Measurements from ENCODE around the gene HHLA2.
"Not testable (repeated sequence)": the region's sequence is repeated elsewhere in the genome, so short reads cannot be mapped to it uniquely, and the experiment has no call there.

HHLA2 gene

DNA sequence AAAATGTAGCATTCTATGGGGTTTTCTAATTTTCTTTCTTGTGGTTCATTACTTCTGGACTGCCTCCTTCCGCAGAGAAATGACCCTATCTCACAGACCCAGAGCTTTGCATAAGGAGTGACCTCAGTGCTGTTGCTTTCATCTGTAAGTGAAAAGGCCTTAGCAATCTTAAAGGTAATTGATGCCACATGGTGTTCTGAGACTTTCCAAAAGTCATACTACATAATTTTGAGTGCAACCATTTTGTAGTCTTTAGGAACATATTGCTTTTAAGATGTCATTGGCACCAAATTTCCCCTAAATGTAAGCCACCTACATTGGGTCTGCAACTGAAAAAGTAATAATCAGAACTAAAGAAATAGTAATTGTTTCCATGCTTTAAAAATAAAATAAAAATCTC lies 9.2 kb upstream of the HHLA2 start:
- Mint-ChIP-seq H3K27me3 (no peaks in the 10 kb centered on the region), H3K9me3 (no peaks in the 10 kb centered on the region), H3K4me3 (no peak overlapping the region), H3K4me1 (ENCODE audit: low read depth in 2 of 2) (peaks cover under 1 to 1% of the 10 kb centered on the region in 2 donors), H3K27ac (no peak overlapping the region), H3K36me3 (ENCODE audit: insufficient read depth) (no peaks in the 10 kb centered on the region)
- ATAC-seq (replicated peaks) = no peak
- DNase-seq = no peak

DNA sequence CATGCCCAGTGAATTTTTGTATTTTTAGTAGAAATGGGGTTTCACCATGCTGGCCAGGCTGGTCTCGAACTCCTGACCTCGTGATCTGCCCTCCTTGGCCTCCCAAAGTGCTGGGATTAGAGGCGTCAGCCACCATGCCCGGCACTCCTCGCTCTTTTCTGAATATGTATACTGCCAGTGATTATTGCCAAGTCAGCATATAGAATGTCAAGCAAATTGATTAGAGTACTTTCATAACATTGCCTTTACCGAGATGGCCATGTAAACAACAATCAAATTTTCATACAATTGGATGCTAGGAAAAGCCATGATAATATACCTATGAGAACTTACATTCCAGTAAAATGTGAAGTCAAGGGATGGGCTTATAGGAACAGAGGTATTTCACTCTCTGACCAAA lies 8.2 kb upstream of the HHLA2 start:
- not testable (repeated sequence) for H3K27ac Mint-ChIP-seq; H3K4me3 Mint-ChIP-seq; ATAC-seq (replicated peaks); H3K9me3 Mint-ChIP-seq; DNase-seq; H3K27me3 Mint-ChIP-seq; H3K36me3 Mint-ChIP-seq (ENCODE audit: insufficient read depth)
- peaks cover 7 to 12% of the 10 kb centered on the region in 2 donors for H3K4me1 Mint-ChIP-seq (ENCODE audit: low read depth in 2 of 2)

DNA sequence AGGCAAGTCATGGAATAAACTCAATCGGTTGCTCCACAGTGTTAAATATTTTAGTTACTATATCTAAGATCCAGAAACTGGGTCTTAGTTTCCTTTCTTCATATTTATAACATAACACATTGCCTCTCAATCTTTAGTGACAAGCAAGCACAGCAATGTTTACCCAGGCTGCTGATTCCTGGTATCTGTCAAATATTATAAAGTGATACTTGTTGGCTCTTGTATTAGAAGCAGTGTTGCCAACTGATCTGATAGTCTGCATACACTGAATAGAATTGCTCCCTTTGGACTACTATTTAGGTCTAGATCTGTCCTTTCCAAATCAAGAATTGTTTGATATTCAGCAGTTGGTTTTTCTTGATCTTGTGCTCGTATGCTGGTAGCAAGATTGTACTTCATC lies 7.2 kb upstream of the HHLA2 start:
- DNase-seq (no peak), ATAC-seq (replicated peaks) (no peak)
- no peak overlapping the region for H3K27ac Mint-ChIP-seq
- peaks cover 14 to 21% of the 10 kb centered on the region in 2 donors for H3K4me1 Mint-ChIP-seq (ENCODE audit: low read depth in 2 of 2)
- H3K9me3 Mint-ChIP-seq = no peaks in the 10 kb centered on the region
- no peaks in the 10 kb centered on the region for H3K27me3 Mint-ChIP-seq
- no peak overlapping the region for H3K4me3 Mint-ChIP-seq
- H3K36me3 Mint-ChIP-seq (ENCODE audit: insufficient read depth) = no peaks in the 10 kb centered on the region

DNA sequence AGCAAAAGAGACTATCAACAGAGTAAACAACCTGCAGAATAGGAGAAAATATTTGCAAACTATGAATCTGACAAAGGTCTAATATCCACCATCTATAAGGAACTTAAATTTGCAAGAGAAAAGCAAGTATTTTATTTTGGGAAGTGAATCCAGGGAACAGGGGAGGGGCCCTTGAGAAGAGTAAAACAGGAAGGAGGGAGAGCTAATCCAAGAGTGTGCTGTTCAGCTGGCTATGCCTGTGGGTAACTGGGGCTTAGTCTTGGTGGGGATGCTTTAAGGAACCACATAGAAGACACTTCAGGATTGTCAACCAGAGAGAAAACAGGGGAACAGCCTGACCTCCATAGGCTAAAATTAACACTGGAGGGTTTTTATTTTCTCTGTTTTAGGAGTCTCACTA lies 3.9 kb upstream of the HHLA2 start:
- Mint-ChIP-seq H3K36me3 (ENCODE audit: insufficient read depth) (no peaks in the 10 kb centered on the region), H3K9me3 (no peaks in the 10 kb centered on the region), H3K4me1 (ENCODE audit: low read depth in 2 of 2) (peaks cover 15 to 26% of the 10 kb centered on the region in 2 donors), H3K27me3 (no peaks in the 10 kb centered on the region), H3K4me3 (no peak overlapping the region), H3K27ac (peak overlapping the region in 1 of 2 donors; percentile 11)
- ATAC-seq (replicated peaks) (no peak), DNase-seq (no peak)

DNA sequence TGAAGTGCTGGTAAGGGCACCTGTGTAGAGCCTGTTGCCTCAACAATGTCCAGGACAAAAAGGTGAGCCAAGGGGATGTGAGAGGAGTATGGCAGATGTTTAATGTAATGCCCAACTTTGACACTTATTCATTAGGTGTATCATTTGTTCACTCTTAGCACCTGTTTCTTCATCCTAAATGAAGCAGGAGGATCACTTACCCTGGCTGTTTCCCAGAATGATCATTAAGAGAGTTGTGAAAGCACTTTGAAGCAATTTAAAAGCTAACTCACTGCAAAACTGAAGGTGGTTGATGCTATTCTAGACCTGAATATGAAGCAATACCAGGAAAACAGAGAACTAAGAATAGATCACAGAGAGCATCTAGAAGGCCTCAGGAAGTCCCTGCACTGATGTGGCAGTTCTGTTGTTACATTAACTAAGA lies 3.4 kb upstream of the HHLA2 start:
- no peaks in the 10 kb centered on the region for H3K36me3 Mint-ChIP-seq (ENCODE audit: insufficient read depth)
- H3K4me1 Mint-ChIP-seq (ENCODE audit: low read depth in 2 of 2) = peaks cover 15 to 26% of the 10 kb centered on the region in 2 donors
- DNase-seq (no peak), ATAC-seq (replicated peaks) (no peak)
- H3K27me3 Mint-ChIP-seq = no peaks in the 10 kb centered on the region
- H3K27ac Mint-ChIP-seq = peak overlapping the region in 1 of 2 donors; percentile 11
- no peaks in the 10 kb centered on the region for H3K9me3 Mint-ChIP-seq
- no peak overlapping the region for H3K4me3 Mint-ChIP-seq

DNA sequence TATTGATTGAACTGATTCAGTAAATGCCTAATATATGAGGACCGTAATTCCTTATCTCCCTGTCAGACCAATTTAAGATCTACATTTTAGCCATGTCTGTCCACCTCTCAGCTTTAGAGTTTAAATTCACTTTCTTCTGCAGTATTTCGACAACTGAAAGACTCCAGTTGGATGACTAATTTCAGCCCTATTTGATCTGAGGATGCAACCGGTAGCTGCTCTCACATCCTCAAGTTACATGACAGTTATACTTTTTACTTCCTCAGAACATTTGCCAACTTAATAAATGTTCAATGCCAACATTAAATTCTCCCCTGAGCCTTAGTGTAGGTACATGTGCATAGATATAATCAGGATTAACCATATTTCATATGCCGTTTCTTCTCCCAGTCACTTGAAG lies 2.5 kb upstream of the HHLA2 start:
- H3K4me1 Mint-ChIP-seq (ENCODE audit: low read depth in 2 of 2) = peaks cover 15 to 26% of the 10 kb centered on the region in 2 donors
- no peak overlapping the region for H3K4me3 Mint-ChIP-seq
- ATAC-seq (replicated peaks) (no peak), DNase-seq (no peak)
- no peaks in the 10 kb centered on the region for H3K36me3 Mint-ChIP-seq (ENCODE audit: insufficient read depth)
- H3K27me3 Mint-ChIP-seq = no peaks in the 10 kb centered on the region
- H3K27ac Mint-ChIP-seq = peak overlapping the region in 1 of 2 donors; percentile 55
- H3K9me3 Mint-ChIP-seq = no peaks in the 10 kb centered on the region

DNA sequence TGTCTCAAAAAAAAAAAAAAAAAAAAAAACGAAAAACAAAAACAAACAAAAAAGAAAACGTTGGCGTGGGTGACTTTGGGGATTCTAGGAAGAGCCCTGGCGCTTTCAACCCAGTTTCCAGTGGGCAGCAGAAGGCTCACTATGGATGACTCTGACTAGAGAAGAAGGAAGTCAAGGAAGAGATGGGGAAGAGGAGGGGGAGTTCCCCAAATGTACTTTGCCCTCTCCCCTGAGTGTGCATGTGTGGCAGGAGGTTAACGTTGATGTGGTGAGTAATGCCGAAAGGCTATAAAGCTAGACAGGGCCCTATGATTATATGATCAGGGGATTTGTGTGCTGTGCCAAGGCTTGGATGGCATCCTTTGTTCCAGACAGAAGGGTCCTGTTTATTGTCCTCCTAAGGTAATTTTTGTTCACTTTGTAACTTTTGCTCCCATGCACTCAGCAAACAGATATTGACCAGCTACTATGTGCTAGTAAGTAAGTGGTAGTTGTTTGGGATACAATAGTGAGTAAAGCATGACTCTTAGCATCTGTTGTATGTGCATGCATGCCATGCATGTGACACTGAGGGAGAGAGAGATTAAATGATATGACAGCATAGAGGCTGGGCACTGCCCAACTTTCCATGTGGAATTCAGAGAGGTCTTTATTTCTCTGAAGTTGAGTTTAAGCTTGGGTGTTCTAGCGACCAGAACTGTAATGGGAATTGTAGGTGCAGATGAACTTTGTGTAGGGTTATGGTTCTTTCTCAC lies 750 bp upstream of the HHLA2 start:
- H3K4me1 Mint-ChIP-seq (ENCODE audit: low read depth in 2 of 2) = peaks cover 15 to 31% of the 10 kb centered on the region in 2 donors
- DNase-seq (no peak), ATAC-seq (replicated peaks) (no peak)
- no peaks in the 10 kb centered on the region for H3K27me3 Mint-ChIP-seq
- H3K27ac Mint-ChIP-seq = no peak overlapping the region
- no peaks in the 10 kb centered on the region for H3K36me3 Mint-ChIP-seq (ENCODE audit: insufficient read depth)
- no peaks in the 10 kb centered on the region for H3K9me3 Mint-ChIP-seq
- no peak overlapping the region for H3K4me3 Mint-ChIP-seq

DNA sequence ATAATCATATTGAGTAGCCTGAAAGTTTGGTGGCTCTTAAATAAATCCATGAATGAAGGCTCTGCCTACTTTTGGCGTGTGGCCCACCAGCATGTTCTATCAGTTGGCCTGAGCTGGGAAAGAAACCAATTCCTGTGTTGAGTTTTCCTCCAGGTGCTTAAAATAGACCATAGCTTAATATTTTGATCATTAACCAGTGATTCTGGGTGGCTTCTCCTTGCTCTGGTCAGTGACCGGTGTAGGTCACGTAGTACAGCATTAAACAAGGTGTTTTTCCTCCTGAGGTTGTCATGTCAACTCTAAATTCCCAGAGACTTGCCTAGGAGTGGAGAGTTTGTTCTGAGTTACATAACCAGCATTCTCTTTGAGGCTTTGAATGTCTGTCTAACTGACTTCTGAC lies 1.3 kb downstream of the HHLA2 start:
- H3K4me3 Mint-ChIP-seq = no peak overlapping the region
- peaks cover 0 to 6% of the 10 kb centered on the region in 2 donors for H3K27me3 Mint-ChIP-seq
- DNase-seq (no peak), ATAC-seq (replicated peaks) (no peak)
- no peak overlapping the region for H3K27ac Mint-ChIP-seq
- H3K4me1 Mint-ChIP-seq (ENCODE audit: low read depth in 2 of 2) = peaks cover 20 to 41% of the 10 kb centered on the region in 2 donors
- no peaks in the 10 kb centered on the region for H3K9me3 Mint-ChIP-seq
- no peaks in the 10 kb centered on the region for H3K36me3 Mint-ChIP-seq (ENCODE audit: insufficient read depth)

DNA sequence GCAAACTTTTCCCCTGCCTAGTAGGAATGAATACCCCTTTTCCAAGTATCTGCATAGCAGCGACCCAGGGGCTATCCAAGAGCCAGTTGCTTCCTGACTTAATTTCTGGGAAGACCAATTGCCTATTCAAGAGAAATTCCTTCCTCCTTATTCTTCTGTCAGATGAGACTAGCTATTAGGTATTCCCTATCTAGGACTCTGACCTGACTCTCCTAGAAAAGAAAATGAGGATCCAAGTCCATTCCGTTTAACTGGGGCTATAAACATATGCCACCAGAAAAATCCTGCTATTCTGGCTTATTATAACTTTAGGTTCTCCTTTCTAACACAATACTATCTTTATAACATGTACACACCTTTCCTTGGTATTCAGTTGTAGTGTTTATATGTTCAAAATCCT lies 1.7 kb downstream of the HHLA2 start:
- no peaks in the 10 kb centered on the region for H3K9me3 Mint-ChIP-seq
- peaks cover 0 to 6% of the 10 kb centered on the region in 2 donors for H3K27me3 Mint-ChIP-seq
- no peak for ATAC-seq (replicated peaks)
- H3K27ac Mint-ChIP-seq = no peak overlapping the region
- H3K4me3 Mint-ChIP-seq = no peak overlapping the region
- no peaks in the 10 kb centered on the region for H3K36me3 Mint-ChIP-seq (ENCODE audit: insufficient read depth)
- no peak for DNase-seq
- peaks cover 16 to 39% of the 10 kb centered on the region in 2 donors for H3K4me1 Mint-ChIP-seq (ENCODE audit: low read depth in 2 of 2)

DNA sequence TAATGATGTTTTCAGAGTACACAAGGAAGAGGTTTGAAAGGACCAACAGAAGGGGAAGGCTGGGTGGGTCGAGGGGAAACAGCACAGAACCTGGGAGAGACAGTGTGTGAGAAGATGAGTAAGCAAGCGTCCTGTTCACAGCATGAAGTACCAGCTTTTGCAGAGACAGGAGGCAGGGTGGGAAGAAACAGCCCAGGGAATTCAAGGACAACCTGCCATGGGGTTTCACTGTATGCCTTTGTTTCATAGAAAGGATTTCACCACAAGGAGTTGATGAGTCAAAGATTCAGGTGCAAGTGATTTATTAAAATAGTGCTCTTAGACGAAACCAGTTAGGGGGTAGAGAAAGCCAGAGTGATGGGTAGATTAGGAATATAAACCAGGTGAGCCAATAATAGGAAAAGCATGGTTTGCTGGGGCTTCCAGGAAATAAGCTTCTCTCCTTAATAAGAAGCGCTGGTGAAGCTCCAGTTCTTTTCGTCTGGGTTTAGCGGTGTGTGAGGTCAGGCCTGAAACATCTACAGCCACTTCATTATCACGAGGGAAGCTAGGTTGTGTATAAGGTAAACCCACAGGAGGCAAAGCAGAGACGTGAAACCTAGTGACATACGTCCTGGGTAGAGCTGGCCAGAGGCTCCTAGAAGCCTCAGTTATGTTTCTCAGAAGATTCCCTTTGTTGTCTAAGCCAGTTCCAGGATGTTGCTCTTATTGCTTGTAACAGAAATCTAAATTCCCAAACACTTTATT lies 3.9 kb downstream of the HHLA2 start:
- Mint-ChIP-seq H3K9me3 (no peaks in the 10 kb centered on the region), H3K4me1 (ENCODE audit: low read depth in 2 of 2) (peaks cover 9 to 24% of the 10 kb centered on the region in 2 donors), H3K27ac (no peak overlapping the region), H3K36me3 (ENCODE audit: insufficient read depth) (no peaks in the 10 kb centered on the region), H3K27me3 (peaks cover 0 to 6% of the 10 kb centered on the region in 2 donors), H3K4me3 (no peak overlapping the region)
- no peak for DNase-seq
- ATAC-seq (replicated peaks) = no peak

DNA sequence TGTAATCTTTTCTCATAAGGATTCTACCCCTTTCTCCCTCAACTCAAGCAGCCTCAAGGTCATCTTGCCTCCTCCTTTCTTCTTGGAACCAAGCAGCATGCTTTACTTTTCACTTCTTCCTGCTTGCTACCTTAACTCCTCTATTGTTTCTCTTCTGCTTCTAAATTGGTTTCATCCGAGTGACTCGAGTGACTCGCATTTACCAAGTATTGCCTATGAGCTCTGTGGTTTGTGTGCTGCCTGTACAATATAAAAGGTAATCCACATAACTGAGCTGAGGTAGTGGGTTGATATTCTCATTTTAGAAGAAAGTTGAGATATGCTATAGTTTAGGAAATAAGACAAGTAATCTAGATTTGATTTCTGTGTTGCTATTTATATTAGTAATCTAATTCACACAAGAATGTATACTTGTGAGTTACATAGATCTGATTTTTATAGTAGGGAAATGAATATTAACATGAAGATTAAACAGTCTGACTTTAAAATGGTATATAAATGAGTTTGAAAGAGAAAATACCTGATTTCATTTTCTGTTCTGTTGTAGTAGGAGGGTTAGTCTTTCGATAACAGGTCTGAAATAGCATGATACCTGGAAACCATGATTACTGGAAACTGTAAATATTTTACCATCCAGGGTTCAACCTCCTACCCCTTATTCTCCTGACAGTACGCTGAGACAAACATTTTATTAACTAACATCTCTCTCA lies 5.5 kb downstream of the HHLA2 start:
- Mint-ChIP-seq H3K27me3 (peaks cover 0 to 6% of the 10 kb centered on the region in 2 donors), H3K4me1 (ENCODE audit: low read depth in 2 of 2) (peaks cover 9 to 24% of the 10 kb centered on the region in 2 donors), H3K36me3 (ENCODE audit: insufficient read depth) (no peaks in the 10 kb centered on the region), H3K9me3 (no peaks in the 10 kb centered on the region), H3K27ac (no peak overlapping the region), H3K4me3 (peak overlapping the region; percentile 7 to 65)
- DNase-seq (no peak), ATAC-seq (replicated peaks) (peak; percentile 52)

DNA sequence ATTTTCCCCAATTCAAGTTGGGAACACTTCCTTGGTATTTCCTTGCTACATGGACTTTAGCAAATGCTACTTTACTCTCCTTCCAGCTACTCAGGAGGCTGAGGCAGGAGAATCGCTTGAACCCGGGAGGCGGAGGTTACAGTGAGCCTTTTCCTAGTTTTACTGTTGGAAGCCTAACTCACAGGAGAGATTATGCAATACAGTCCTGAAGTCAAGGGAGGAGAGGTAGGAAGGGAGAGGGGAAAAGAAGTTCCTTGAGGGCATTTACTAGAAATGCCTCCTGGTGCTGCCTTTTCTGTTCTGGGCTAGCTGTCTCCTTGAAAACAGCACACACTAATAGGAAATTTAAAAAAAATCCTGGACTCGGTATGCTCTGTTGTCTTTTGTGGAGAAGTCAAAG lies 6.2 kb downstream of the HHLA2 start:
- peak overlapping the region in 1 of 2 donors; percentile 65 for H3K4me3 Mint-ChIP-seq
- DNase-seq (no peak), ATAC-seq (replicated peaks) (no peak)
- peaks cover 0 to 6% of the 10 kb centered on the region in 2 donors for H3K27me3 Mint-ChIP-seq
- no peaks in the 10 kb centered on the region for H3K9me3 Mint-ChIP-seq
- no peak overlapping the region for H3K27ac Mint-ChIP-seq
- H3K4me1 Mint-ChIP-seq (ENCODE audit: low read depth in 2 of 2) = peaks cover 9 to 24% of the 10 kb centered on the region in 2 donors
- H3K36me3 Mint-ChIP-seq (ENCODE audit: insufficient read depth) = no peaks in the 10 kb centered on the region

DNA sequence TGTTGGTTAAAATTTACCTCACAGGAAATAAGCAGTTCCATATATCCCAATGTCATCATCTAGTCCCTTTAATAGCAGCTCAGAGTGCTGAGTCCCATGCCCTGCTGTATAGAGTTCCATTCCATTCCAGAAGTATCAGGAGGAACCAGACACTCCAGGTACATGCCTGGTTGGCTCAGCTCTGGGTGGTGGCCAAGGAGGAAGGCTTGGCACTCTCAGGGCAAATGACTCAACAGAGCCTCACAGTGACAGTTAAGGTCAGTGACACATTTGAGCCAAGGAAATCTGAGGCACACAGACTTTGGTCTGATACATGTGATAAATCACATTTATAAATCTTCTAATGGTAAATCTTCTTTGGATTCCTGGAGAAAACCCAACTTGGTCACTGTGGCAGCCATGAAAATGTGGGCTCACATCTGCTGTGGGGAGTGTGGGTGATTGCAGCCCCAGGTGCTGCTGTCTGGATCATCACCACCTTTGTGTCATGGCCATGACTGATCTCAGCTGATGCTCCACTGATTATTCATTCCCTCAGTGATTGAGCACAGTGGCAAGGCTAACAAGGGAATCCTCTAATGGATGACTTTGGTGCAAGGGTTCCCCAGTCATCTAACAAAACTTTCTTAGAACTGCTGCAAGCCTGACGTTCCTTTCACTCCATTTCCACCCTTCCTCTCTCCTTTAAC lies 9.3 kb downstream of the HHLA2 start:
- DNase-seq = no peak
- H3K27ac Mint-ChIP-seq = no peak overlapping the region
- peaks cover 3% of the 10 kb centered on the region for H3K36me3 Mint-ChIP-seq (ENCODE audit: insufficient read depth)
- H3K4me1 Mint-ChIP-seq (ENCODE audit: low read depth in 2 of 2) = peaks cover 9 to 19% of the 10 kb centered on the region in 2 donors
- H3K27me3 Mint-ChIP-seq = peaks cover 0 to 6% of the 10 kb centered on the region in 2 donors
- no peak for ATAC-seq (replicated peaks)
- no peaks in the 10 kb centered on the region for H3K9me3 Mint-ChIP-seq
- no peak overlapping the region for H3K4me3 Mint-ChIP-seq

Data from effector memory CD8-positive, alpha-beta T cell (primary cell).